HG03565 (cell line): ENCODE measurements around the gene MAMDC4.
"Not testable (repeated sequence)": the region's sequence is repeated elsewhere in the genome, so short reads cannot be mapped to it uniquely, and the experiment has no call there.

Experiments
- ATAC-seq: cut with Tn5 transposase; IDR thresholded peaks from one replicate; pipeline ENCODE4 v1.9.1; 2021; ENCODE audit warnings: mild to moderate bottlenecking, moderate library complexity; ENCODE audit not compliant: unreplicated experiment

MAMDC4 gene

GRCh38 chr9:136860529-136860928 is 8.4 kb downstream of the MAMDC4 start:
- ATAC-seq: no peak

- no peak for ATAC-seq
Observed at GRCh38 chr9:136860933-136861873, 9.1 kb downstream of the MAMDC4 start.

GRCh38 chr9:136861874-136862457 is 9.8 kb downstream of the MAMDC4 start:
- ATAC-seq: no peak

GRCh38 chr9:136862849-136863622 is 10.9 kb downstream of the MAMDC4 start:
- ATAC-seq: no peak

- ATAC-seq: no peak
Observed at GRCh38 chr9:136863623-136864273, 11.6 kb downstream of the MAMDC4 start.

- no peak for ATAC-seq
Observed at GRCh38 chr9:136865041-136865767, 13.1 kb downstream of the MAMDC4 start.

GRCh38 chr9:136865768-136866103 is 13.6 kb downstream of the MAMDC4 start:
- ATAC-seq: no peak

- ATAC-seq: not testable (repeated sequence)
Observed at GRCh38 chr9:136866898-136867421, 14.8 kb downstream of the MAMDC4 start.

GRCh38 chr9:136867480-136867879 is 15.3 kb downstream of the MAMDC4 start:
- ATAC-seq: no peak

GRCh38 chr9:136867917-136868316 is 15.8 kb downstream of the MAMDC4 start:
- no peak for ATAC-seq

- no peak for ATAC-seq
Observed at GRCh38 chr9:136868644-136869043, 16.5 kb downstream of the MAMDC4 start.

- not testable (repeated sequence) for ATAC-seq
Observed at GRCh38 chr9:136869611-136870010, 17.5 kb downstream of the MAMDC4 start.

GRCh38 chr9:136875155-136875554 is 23.0 kb downstream of the MAMDC4 start:
- ATAC-seq: no peak

GRCh38 chr9:136876476-136876875 is 24.3 kb downstream of the MAMDC4 start:
- ATAC-seq: no peak

- ATAC-seq: no peak
Observed at GRCh38 chr9:136880651-136881050, 28.5 kb downstream of the MAMDC4 start.

- no peak for ATAC-seq
Observed at GRCh38 chr9:136881691-136882108, 29.6 kb downstream of the MAMDC4 start.

GRCh38 chr9:136882109-136882946 is 30.2 kb downstream of the MAMDC4 start:
- ATAC-seq: no peak

GRCh38 chr9:136882947-136883283 is 30.8 kb downstream of the MAMDC4 start:
- not testable (repeated sequence) for ATAC-seq

GRCh38 chr9:136883670-136884069 is 31.5 kb downstream of the MAMDC4 start:
- ATAC-seq: not testable (repeated sequence)
